Suppressor macrophage (primary cell): ENCODE measurements around the gene HMGB3.
"Not testable (repeated sequence)": the region's sequence is repeated elsewhere in the genome, so short reads cannot be mapped to it uniquely, and the experiment has no call there.

Source experiments
- DNase-seq, 4 experiments: peaks; one replicate each; pipeline ENCODE4 v3.0.0-alpha.2; 2020 to 2022

HMGB3 gene

DNA sequence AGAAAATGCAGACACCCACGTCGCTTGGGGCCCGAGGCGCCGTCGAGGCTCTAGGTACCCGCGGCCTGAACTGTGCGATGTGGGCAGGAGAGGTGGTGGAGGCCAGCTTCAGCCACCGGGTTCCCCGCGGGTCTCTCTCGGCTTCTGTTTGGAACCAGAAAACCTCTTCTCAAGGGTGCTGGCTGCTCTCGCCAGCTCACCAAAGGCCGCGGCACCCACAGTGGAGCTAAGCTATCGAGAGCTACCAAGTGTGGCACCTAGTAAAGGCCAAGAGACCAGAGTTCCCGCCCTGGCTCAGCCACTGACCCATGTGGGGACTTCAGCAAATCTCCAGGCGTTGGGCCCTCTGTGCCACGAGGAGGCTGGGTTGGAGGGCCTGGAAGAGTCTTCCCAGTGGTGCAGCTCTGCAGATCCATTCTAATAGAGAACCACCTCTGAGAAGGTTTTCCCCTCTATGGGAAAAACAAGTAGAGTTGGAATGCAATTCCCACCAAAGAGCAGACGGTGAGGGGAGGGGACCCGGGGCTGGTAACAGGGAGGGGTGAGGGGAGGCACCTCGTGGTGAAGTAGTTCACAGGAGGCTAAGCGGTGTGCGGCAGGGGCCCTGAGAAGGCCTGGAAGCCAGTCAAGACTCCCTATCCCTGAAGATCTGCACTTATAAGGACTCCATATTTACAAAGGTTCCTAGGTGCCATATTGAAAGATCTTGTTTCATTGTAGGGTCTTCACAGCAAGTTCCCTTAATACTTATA, 5.5 kb upstream of the HMGB3 start:
- DNase-seq = no peak

DNA sequence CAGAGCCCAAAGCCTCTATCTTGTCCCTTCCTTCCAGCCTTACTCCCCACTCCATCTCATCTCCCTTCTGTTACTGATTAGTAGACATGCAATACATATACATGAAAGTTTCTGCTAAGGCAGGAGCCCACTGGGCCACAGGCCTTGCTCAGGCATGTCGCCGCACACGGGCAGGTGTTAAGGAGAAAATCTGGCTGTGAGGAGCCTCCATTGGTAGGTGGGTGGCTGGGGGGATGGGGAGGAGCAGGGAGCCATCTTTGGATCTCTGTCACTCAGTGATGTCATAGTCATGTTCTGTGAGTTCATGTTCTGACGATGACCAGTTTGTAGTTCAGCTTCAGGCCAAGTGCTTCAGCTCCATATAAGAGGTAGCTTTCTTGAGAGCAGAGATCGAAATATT, 2.9 kb upstream of the HMGB3 start:
- DNase-seq = no peak

DNA sequence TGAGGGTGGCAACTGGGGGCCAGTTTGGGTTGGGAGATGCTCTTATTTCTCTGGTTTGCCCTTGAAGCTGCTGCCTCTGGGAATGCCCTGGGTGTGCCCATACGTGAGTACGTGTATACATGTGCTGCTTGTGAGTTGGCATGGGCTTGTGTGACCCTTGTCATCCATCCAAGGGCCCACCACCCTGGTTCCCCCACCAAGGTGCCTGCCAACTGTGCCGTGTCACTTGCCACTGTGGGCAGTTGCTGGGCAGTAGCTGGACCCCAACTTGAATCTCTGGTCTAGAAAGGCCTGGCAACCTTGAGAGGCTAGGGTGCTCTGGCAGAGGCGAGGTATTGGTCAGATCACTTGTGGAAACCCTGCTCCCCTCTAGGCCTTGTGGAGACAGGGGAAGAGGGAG, 2.4 kb upstream of the HMGB3 start:
- DNase-seq = no peak

DNA sequence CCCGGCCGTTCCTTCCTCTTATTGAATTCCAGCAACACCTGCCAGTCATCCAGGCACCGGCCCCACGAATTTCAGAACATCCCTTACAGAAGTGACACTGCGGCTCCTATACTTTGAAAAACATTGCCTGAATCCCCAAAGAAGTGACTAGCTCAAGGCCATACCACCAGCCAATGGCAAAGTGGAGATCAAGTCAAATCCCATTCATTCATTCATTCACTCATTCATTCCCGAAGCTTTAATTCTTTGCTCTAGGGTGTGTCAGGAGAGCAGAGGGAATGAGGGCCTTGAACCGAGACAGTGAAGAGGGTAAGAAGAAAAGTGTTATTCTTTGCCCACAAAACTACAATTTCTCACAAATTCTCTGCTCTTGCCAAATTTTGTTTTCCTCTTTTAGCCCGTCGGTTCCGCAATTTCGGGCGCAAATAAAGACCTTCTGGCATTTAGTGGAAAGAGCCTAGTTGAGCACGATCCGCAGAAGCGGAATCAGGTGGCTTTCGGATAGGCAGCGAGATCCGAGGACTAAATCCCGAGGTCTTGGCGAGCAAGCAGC, 824 bp upstream of the HMGB3 start:
- peak; percentile 68 to 80 (median 74) for DNase-seq

DNA sequence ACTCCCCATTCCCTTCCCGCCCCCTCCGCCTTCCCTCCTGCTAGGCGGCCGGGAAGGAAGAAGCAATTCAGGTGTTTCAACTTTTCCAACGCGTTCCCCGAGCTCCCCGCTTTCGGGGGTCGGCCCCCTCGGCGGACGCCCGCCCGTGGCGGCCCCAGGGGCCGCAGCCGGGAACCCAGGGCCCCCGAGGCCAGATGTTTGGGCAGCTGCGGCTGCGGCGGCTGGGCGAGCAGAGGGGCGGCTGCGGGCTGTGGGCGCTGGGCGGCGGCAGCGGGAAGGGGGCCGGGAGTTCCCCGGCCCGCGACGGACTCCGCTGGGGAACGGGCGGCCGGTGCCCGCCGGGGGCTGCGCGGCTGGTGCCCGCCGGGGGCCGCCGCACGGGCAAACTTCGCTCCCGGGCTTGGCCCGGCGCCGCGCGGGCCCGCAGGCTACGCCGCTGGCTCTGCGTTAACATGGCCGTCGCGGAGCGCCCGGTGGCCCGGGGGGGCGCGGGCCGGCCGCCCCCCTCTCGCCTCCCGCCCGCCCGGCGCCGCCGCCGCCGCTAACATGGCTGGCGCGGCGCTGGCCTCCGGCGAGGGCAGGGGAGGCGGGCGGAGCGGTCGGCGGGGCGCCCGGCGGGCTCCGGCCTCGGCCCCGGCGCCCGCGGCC, 510 bp downstream of the HMGB3 start:
- peak in 3 of 4 experiments; percentile 4 to 35 (median 21) for DNase-seq

DNA sequence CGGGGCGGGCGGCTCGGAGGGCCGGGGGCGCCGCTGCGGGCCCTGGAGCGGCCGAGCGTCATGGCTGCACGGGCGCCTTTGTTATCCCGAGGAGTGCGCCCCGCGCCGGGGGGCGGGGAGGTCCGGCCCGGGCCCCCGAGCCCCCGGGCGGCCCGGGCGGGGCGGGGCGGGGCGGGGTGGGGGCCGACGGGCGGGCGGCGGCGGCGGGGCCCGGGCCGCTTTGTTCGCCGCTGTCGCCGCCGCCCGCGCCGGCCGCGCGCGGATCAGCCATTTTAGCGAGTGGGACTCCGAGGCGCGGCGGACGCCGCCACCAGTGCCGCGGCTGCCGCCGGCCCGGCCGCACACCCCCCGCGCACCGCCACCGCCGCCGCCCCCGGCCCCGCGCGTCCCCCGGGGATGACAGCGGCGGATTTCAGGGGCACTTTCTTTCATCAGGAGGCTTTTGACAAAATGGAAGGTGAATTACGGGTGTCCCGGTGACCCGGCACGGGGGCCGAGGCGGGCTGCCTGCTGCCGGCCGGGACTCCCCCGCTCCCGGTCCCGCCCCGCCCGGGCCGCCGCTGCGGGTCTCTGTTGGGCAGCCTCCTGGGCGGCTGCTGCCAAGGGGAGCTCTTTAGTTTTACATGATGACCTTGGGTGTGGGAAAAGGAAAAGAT, 1.2 kb downstream of the HMGB3 start:
- peak; percentile 4 to 48 (median 25) for DNase-seq

DNA sequence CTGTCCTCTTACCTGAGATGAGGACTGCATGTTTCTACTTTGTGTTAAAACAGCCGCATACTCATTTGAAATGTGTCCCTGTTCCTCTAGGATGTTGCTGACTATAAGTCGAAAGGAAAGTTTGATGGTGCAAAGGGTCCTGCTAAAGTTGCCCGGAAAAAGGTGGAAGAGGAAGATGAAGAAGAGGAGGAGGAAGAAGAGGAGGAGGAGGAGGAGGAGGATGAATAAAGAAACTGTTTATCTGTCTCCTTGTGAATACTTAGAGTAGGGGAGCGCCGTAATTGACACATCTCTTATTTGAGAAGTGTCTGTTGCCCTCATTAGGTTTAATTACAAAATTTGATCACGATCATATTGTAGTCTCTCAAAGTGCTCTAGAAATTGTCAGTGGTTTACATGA, 4.6 kb downstream of the HMGB3 start:
- not testable (repeated sequence) for DNase-seq

DNA sequence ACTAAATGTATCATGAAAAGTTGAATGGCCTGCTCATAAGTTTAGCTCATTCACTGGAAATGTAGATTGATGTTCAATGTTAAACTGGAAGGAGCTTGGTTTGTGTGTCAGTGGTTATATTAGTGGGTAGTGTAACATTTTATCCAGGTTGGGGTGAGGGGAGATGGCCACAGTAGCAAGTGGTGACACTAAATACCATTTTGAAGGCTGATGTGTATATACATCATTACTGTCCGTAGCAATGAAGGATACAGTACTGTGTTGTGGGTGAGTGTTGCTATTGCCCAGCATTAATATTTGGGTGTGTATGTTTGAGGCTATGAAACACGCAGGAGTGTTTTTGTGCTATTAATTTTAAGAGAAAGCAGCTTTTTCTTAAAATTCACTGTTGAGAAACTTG, 6.3 kb downstream of the HMGB3 start:
- no peak for DNase-seq

DNA sequence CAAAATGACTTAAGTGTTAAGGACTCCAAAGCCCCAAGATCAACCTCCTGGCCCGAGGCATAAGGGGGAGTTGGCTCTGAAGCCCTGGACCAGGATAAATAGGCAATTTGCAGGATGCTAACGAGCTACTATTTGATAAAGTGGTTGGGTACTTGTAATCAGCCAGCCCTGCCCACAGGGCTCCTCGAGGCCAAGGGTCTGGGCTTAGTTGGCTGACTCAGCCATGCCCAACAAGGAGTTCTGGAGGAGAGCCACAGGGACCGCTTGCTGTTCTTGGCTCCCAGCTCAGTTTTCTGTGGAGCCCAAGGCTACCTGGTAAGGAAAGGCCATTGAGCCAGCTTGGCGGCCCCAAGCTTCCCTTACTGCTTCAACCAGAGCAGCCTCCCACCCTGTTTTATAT, 7.8 kb downstream of the HMGB3 start:
- no peak for DNase-seq

DNA sequence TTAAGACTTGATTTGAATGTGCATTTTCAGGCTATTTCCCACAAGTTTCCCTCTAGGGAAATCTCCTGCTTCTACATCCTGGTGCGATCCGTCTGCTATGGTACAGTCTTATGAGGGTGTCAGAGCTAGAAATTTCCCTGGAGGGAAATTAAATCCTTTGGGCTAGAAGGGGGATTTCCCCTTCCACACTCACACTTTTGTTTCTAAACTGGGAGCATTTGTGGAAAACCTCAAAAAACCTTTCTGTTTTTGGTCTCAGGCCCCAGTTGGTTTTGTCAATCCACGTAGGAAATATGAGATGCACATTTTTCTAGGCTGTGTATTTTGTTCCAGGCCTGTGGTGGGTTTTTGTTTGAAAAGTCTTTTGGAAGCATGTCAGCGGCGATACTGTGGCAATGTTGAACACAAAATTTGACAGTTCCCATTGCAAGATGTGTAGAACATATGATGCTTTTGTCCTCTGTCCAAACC, 17.8 kb downstream of the HMGB3 start:
- DNase-seq = no peak

DNA sequence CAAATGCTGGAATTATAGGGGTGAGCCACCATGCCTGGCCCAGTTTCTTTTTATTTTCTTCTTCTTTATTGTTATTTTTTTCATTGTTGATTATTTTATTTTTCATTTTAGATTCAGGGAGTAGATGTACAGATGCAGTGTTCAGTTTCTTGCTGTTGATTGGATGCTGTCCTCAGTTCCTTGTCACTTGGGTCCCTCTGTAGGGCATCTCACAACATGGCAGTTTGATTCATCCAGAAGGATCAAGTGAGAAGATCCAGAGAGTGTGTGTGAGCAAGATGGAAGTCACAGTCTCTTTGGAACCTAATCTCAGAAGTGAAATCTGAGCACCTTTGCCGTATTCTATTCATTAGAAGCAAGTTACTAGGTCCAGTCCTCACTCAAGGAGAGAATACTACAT, 20.9 kb downstream of the HMGB3 start:
- peak in 2 of 4 experiments; percentile 12 to 20 for DNase-seq

DNA sequence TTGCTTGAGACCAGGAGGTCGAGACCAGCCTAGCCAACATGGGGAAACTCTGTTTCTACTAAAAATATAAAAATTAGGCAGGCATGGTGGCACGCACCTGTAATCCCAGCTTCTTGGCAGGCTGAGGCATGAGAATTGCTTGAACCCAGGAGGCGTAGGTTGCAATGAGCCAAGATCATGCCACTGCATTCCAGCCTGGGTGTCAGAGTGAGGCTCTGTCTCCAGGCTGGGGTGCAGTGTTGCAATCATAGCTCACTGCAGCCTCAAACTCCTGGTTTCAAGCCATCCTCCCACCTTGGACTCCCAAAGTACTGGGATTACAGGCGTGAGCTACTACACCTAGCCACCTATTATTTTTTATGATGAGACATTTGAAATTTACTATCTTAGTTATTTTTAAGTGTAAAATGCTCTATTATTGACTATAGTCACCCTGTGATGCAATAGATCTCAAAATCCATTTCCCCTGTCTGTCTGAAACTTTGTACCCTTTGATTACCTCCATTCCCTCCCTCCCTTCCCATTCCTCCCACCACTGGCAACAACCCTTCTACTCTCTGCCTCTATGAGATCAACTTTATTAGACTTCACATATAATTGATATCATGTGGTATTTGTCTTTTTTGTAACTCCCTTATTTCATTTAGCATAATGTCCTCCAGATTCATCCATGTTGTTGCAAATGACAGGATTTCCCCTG, 23.4 kb downstream of the HMGB3 start:
- no peak for DNase-seq

DNA sequence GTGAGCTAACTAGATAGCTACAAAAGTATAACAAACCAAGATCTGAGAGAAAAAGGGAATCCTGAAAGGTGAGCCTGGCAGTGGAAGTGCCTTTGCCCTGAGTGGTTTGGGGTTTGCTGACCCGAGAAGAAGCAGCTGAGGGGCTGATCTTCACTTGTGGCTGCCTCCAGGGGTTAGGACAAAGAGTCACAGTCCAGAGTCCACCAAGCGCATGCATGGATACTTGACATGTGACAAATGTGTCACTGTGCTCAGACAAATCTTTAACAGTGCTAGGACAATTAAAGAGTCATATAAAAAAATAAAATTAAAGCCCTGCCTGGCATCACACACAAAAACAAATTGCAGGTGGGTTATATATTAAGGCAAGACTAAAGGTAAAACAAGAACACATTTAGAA, 26.4 kb downstream of the HMGB3 start:
- no peak for DNase-seq

DNA sequence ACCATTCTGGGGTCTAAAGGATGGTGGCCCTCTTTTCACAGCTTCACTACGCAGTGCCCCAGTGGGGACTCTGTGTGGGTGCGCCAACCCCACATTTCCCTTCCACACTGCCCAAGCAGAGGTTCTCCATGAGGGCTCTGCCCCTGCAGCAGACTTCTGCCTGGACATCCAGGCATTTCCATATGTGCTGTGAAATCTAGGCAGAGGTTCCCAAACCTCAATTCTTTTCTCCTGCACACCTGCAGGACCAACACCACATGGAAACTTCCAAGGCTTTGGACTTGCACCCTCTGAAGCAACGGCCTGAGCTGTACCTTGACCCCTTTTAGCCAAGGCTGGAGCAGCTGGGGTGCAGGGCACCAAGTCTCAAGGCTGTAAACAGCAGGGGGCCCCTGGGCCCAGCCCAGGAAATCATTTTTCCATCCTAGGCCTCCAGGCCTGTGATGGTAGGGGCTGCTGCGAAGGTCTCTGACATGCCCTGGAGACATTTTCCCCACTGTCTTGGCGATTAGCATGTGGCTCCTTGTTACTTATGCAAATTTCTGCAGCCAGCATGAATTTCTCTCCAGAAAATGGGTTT, 30.1 kb downstream of the HMGB3 start:
- no peak for DNase-seq

DNA sequence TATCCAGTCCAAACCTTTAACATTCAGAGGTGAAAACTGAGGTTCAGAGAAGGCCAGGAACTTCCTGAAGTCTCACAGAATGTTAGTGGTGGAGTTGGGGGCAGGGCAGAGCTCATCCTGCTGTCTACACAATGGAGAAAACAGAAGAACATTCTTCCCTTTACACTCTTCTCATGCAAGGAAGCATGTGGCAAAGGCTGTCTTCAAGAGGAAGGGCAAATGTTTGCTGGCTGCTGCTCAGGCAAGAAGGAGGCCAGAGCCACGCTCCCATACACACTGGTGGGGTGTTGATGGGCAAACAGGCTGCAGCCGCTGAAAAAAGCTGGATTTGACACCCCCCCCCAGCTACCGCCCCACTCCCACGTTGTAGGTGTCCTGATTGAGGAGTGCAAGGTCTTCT, 32.5 kb downstream of the HMGB3 start:
- DNase-seq = peak in 3 of 4 experiments; percentile 13 to 48 (median 36)

DNA sequence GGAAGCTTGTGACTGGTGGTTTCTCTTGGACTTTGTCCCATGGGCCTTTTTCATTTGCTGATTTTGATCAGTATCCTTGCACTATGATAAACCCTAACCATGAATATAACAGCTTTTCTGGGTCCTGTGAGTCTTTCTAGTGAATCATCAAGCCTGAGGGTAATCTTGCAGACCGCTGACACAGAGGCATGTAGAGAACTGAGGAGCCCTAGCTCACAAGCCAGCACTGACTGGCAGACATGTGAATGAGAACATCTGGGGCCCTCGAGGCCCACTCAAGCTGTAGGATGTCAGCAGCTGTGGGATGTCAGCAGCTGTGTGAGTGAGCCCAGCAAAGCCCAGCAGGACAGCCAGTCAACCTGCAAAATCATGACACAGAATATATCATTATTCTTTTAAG, 36.7 kb downstream of the HMGB3 start:
- peak in 1 of 4 experiments; percentile 6 for DNase-seq

DNA sequence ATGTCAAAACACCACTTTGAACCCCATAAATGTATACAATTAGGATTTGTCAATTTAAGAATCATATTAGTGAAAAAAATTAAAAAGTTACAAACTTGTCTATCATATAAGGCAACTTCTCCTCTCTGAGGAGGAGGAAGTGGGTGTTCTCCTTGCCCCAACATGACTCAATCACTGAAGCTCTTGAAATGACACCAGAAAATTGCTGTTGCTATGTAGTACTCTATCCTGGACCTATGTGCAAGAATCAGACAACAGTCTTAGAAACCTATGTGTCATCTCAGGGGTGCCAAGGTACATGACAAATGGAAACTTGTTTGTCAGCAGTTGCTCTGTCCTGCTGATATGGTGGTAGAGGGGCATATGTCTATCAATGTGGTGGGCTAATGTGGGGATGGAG, 47.7 kb downstream of the HMGB3 start:
- DNase-seq = peak; percentile 41 to 80 (median 66)

DNA sequence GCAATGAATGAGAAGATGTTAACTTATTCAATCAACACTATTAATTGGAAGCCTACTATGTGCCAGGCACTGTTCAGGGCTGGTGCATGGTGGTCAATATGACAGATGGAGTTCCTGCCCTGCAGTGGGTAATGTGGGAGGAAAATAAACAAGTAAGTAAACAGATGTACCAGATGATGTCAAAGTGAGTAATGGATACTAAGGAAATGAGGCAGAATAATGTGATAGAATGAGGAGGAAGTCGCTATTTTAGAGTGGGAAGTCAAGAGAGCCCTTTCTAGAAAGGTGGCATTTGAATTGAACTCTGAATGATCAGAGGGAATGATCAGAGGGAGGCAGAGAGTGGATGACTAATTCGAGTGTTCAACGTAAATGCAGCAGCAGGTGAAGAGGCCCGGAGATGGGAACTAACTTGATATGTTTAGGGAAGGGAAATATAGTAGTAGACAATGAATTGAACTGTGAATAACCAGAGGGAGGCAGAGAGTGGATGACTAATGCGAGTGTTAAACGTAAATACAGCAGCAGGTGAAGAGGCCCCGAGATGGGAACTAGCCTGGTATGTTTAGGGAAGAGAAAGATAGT, 48.3 kb downstream of the HMGB3 start:
- peak; percentile 3 to 71 (median 48) for DNase-seq

DNA sequence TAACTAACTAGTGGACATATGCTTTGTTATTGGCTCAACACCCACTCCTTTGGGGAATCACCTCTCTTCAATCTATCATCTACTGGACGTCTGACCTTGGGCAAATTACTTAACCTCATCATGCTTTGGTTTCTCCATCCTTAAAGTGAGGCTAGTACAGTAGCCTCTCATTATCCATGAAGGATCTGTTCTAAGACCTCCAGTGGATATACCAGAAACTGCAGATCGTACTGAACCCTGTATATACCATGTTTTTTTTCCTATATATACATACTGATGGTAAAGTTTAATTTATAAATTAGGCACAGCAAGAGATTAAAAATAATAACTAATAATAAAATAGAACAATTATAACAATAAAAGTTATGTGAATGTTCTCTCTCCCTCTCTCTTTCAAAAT, 56.2 kb downstream of the HMGB3 start:
- DNase-seq = no peak
